Measurements from ENCODE around the gene NCOR1. TPM values are rescaled to one million over a fixed set of nuclear protein-coding genes. Genes with fewer than 3 reads are reported as not detected.

NCOR1 gene
- total RNA-seq, 1 donor = 86.9 TPM

DNA sequence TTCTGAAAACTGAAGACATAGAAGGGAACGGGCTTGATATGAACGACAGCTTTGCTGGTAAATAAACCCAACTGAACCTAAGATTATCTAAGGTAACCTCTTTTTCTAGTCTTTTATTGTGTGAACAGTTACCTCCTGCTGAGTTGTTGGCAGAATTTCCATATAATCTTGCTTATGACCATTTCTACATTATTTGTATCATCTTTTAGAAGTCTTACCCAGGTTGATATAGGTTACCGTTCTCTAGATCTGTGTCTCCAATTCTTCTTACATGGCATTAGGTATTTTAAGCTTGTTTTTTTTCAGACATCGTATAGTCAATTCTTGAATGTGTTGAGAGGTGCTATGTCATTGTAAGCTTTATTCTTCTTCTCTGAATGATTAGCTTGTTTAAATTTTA is 191.5 kb downstream of the NCOR1 start:
- no peak overlapping the region for H3K4me2 ChIP-seq (ENCODE audit: insufficient read depth, low read length)
- DNase-seq (ENCODE audit: insufficient read length, low spot score, missing footprints) = no peak

DNA sequence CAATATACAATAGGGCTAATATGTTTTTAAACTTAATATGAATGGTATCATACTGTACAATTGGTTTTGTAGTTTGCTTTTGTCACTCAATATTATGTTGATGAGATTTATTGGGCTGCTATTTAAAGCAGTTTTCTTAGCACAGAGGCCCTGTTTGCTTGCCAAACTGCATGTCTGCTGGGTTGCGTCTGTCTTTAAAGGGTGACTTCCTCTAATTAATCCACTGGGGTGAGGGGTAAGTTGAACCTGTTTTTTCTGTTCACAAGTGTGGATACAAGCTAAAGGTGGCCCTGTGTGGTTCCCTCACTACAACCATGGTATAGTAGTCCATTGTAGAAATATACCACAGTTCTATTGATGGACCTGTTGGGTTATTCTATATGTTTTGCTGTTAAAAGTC is 196.0 kb downstream of the NCOR1 start:
- H3K27ac ChIP-seq (ENCODE audit: low read depth, low read length) = no peak overlapping the region
- peaks cover 48% of the 10 kb centered on the region for H3K79me2 ChIP-seq (ENCODE audit: insufficient read depth, low read length)
- no peak overlapping the region for H2AFZ ChIP-seq (ENCODE audit: low read length)
- H3K9me3 ChIP-seq (ENCODE audit: low read depth, low read length) = no peaks in the 10 kb centered on the region
- H4K20me1 ChIP-seq (ENCODE audit: insufficient read depth, low read length) = no peaks in the 10 kb centered on the region
- TF ChIP-seq, protein P1, sequence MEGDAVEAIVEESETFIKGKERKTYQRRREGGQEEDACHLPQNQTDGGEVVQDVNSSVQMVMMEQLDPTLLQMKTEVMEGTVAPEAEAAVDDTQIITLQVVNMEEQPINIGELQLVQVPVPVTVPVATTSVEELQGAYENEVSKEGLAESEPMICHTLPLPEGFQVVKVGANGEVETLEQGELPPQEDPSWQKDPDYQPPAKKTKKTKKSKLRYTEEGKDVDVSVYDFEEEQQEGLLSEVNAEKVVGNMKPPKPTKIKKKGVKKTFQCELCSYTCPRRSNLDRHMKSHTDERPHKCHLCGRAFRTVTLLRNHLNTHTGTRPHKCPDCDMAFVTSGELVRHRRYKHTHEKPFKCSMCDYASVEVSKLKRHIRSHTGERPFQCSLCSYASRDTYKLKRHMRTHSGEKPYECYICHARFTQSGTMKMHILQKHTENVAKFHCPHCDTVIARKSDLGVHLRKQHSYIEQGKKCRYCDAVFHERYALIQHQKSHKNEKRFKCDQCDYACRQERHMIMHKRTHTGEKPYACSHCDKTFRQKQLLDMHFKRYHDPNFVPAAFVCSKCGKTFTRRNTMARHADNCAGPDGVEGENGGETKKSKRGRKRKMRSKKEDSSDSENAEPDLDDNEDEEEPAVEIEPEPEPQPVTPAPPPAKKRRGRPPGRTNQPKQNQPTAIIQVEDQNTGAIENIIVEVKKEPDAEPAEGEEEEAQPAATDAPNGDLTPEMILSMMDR (IDR thresholded peaks at IDR 0.05; ENCODE audit: extremely low read depth, low read depth, low read length) = no peak
- peaks cover 56% of the 10 kb centered on the region for H3K36me3 ChIP-seq (ENCODE audit: insufficient read depth, low read length)
- no peak overlapping the region for H3K4me2 ChIP-seq (ENCODE audit: insufficient read depth, low read length)
- no peak overlapping the region for H3K4me3 ChIP-seq (ENCODE audit: insufficient read depth, low read length)
- H3K4me1 ChIP-seq (ENCODE audit: insufficient read depth, low read length) = peaks cover 4% of the 10 kb centered on the region
- no peaks in the 10 kb centered on the region for H3K27me3 ChIP-seq (ENCODE audit: insufficient read depth, low read length)
- DNase-seq (ENCODE audit: insufficient read length, low spot score, missing footprints) = no peak

More for the DNA sequence above, 191.5 kb downstream of the NCOR1 start:
- Histone ChIP-seq H3K27ac (ENCODE audit: low read depth, low read length) (no peak overlapping the region), H4K20me1 (ENCODE audit: insufficient read depth, low read length) (peaks cover 5% of the 10 kb centered on the region), H3K4me1 (ENCODE audit: insufficient read depth, low read length) (peaks cover 16% of the 10 kb centered on the region), H2AFZ (ENCODE audit: low read length) (no peak overlapping the region), H3K27me3 (ENCODE audit: insufficient read depth, low read length) (no peaks in the 10 kb centered on the region), H3K79me2 (ENCODE audit: insufficient read depth, low read length) (peaks cover 39% of the 10 kb centered on the region), H3K36me3 (ENCODE audit: insufficient read depth, low read length) (peaks cover 62% of the 10 kb centered on the region), H3K4me3 (ENCODE audit: insufficient read depth, low read length) (no peak overlapping the region), H3K9me3 (ENCODE audit: low read depth, low read length) (no peaks in the 10 kb centered on the region)
- TF ChIP-seq, protein P1 (IDR thresholded peaks at IDR 0.05; ENCODE audit: extremely low read depth, low read depth, low read length) = no peak

DNA sequence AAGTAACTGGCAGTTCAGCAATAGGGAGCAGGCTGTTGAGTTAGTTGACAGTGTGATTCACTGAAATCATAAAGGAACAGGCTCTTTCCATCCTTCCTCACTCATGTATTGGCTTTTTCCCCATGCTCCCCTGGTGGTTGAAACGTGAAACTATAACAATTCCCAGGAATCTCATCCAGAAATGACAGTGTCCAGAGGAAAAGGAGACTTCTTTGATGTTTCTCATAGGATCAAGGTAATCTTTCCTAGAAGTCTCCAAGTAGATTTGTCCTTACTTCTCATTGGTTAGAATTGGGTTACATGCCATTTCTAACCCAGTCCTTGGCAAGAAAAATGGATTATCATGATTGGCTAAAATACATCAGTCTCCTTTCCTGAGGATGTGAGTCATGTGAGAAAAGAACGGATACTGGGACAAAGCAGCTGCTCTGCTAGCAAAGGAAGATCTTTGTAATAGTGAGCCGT is 201.4 kb downstream of the NCOR1 start:
- TF ChIP-seq, protein P1 (IDR thresholded peaks at IDR 0.05; ENCODE audit: extremely low read depth, low read depth, low read length) = peak; percentile 75
- peaks cover 21% of the 10 kb centered on the region for H3K4me1 ChIP-seq (ENCODE audit: insufficient read depth, low read length)
- H3K9me3 ChIP-seq (ENCODE audit: low read depth, low read length) = no peaks in the 10 kb centered on the region
- H3K27ac ChIP-seq (ENCODE audit: low read depth, low read length) = peak overlapping the region; percentile 62
- H3K4me2 ChIP-seq (ENCODE audit: insufficient read depth, low read length) = peak overlapping the region; percentile 14
- H3K79me2 ChIP-seq (ENCODE audit: insufficient read depth, low read length) = peaks cover 27% of the 10 kb centered on the region
- H3K4me3 ChIP-seq (ENCODE audit: insufficient read depth, low read length) = no peak overlapping the region
- peaks cover 2% of the 10 kb centered on the region for H4K20me1 ChIP-seq (ENCODE audit: insufficient read depth, low read length)
- no peaks in the 10 kb centered on the region for H3K27me3 ChIP-seq (ENCODE audit: insufficient read depth, low read length)
- H3K36me3 ChIP-seq (ENCODE audit: insufficient read depth, low read length) = peaks cover 54% of the 10 kb centered on the region
- no peak for DNase-seq (ENCODE audit: insufficient read length, low spot score, missing footprints)
- no peak overlapping the region for H2AFZ ChIP-seq (ENCODE audit: low read length)

DNA sequence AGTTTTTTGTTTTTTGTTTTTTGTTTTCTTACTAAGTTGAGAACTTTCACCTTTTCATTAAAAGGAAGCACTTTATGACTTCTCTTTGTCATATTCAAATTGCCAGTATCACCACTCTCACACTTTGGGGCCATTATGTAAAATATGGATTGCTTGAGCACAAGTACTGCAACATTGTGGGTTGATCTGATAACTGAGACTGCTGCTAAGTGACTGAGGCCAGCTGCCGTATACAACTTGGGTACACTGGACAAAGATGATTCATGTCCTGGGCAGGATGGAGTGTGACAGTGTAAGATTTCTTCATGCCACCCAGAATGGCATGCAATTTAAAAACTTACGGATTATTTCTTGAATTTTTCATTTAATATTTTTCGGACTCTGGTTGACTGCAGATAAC is 207.9 kb downstream of the NCOR1 start:
- no peaks in the 10 kb centered on the region for H3K27me3 ChIP-seq (ENCODE audit: insufficient read depth, low read length)
- no peak overlapping the region for H3K4me3 ChIP-seq (ENCODE audit: insufficient read depth, low read length)
- DNase-seq (ENCODE audit: insufficient read length, low spot score, missing footprints) = no peak
- no peak overlapping the region for H3K4me2 ChIP-seq (ENCODE audit: insufficient read depth, low read length)
- peaks cover 23% of the 10 kb centered on the region for H3K79me2 ChIP-seq (ENCODE audit: insufficient read depth, low read length)
- no peak overlapping the region for H3K27ac ChIP-seq (ENCODE audit: low read depth, low read length)
- peaks cover 85% of the 10 kb centered on the region for H3K36me3 ChIP-seq (ENCODE audit: insufficient read depth, low read length)
- H3K9me3 ChIP-seq (ENCODE audit: low read depth, low read length) = no peaks in the 10 kb centered on the region
- H3K4me1 ChIP-seq (ENCODE audit: insufficient read depth, low read length) = no peaks in the 10 kb centered on the region
- TF ChIP-seq, protein P1 (IDR thresholded peaks at IDR 0.05; ENCODE audit: extremely low read depth, low read depth, low read length) = no peak
- peaks cover 2% of the 10 kb centered on the region for H4K20me1 ChIP-seq (ENCODE audit: insufficient read depth, low read length)
- no peak overlapping the region for H2AFZ ChIP-seq (ENCODE audit: low read length)
